OCI-LY1 (cell line): ENCODE data around the gene SPATA46.

Experiments
- EZH2 ChIP-seq: fragments of 200-600 bp; sonication (generic), shearing (Covaris generic); IDR thresholded peaks from 2 replicates; pipeline ENCODE4 v1.8.0; 2017; ENCODE audit warnings: borderline replicate concordance, mixed run types, mild to moderate bottlenecking, antibody characterized with exemption, low read length, moderate library complexity, mixed read lengths
- TF ChIP-seq, protein P1 (sequence below): fragments of 200-600 bp; sonication (generic), shearing (Covaris generic); IDR thresholded peaks from 2 replicates; pipeline ENCODE4 v1.5.1; 2017; ENCODE audit warnings: mild to moderate bottlenecking, antibody characterized with exemption, low read length, moderate library complexity, mixed read lengths

DNA sequence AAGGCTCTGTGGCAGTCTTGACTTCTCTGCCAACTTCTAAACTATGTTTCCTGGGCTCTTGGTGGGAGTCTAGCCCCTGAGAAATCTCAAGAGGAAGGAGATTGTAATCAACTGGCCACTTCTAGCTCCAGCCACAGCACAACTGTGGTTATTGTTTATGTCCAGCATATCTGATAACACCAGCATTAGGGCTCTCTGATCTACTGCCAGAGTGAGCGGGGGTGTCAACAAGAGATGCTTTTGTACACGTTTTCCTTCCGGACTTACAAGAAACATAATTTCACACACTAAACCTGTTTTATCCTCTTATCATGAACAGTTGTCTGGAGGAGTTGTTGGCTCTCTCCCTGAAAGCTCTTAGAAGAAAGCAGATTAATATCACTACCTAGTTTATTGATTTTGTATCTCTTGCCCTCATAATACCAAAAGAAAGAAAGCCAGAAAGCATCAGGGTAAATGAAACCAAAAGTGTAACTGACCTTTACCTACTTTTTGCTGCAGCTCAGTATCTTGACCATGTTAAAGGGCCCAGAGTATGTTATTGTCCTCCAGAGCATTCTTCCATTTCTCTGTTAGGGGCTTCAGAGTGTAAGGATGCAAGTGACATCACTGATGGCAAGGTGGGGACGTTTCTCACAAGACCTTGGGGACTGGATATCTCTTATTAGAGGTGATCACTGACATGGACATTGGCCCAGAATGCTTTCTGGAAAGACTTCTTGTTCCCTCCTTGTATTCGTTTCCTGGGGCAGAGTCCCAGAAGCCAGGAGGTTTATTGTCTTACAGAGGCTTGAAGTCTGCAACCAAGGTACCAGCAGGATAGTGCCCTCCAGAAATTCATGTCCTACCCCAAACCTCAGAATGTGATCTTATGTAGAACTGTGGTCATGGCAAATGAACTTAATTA is 44.9 kb upstream of the SPATA46 start:
- TF ChIP-seq, protein P1, sequence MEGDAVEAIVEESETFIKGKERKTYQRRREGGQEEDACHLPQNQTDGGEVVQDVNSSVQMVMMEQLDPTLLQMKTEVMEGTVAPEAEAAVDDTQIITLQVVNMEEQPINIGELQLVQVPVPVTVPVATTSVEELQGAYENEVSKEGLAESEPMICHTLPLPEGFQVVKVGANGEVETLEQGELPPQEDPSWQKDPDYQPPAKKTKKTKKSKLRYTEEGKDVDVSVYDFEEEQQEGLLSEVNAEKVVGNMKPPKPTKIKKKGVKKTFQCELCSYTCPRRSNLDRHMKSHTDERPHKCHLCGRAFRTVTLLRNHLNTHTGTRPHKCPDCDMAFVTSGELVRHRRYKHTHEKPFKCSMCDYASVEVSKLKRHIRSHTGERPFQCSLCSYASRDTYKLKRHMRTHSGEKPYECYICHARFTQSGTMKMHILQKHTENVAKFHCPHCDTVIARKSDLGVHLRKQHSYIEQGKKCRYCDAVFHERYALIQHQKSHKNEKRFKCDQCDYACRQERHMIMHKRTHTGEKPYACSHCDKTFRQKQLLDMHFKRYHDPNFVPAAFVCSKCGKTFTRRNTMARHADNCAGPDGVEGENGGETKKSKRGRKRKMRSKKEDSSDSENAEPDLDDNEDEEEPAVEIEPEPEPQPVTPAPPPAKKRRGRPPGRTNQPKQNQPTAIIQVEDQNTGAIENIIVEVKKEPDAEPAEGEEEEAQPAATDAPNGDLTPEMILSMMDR = no peak
- TF ChIP-seq EZH2 = no peak
